ELF-1 (cell line): Measurements from ENCODE around the gene HOXB6.

Source experiments
- DNase-seq: peaks from one replicate; pipeline ENCODE4 v3.0.0-alpha.2; 2016; ENCODE audit warnings: low read depth, low spot score

The HOXB6 gene

DNA sequence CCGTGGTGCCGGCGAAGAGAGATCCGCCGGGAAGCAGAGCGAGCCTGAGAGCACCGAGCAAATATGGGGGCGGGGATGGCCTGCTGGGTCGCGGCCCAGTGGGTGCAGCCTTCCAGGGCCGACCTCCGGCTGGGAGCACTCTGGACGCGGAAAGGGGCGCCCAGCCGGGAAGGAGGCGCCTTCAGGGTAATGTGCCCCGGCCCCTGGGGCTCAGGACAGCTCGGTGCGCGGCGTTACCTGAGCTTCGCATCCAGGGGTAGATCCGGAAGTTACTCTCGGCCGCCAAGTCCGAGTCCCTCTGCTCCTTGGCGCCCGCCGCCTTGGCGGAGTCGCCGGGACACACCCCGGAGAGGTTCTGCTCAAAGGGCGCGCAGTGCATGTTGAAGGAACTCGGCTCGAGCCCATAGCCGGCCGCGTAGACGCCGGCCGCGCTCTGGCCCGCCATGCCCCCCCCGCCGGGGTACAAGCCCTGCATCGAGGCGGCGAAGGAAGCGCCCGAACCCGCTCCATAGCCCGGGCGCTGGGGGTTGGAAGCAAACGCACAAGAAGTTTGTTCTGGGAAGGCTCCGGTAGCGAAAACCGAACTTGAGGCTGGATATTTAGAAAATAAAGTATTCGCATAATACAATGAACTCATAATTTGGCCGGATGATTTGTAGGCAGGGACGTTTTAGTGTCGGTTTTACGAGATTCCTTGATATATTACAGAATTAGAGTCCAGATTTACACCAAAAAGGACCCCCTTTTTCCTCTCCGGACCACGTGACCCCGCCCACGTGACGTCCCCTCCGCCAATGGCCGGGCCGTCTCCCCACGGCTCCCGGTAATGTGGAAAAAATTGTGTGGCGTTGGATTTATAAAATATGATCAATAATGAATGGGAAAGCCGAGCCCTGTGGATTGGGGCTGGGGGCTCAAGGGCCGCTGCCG, 5.8 kb upstream of the HOXB6 start, which contains the start of gene HOXB7:
TSS of gene HOXB7 (minus strand) at position 736 of the 930 bp plus-strand sequence. CDS start at position 637, 99 bp downstream.
- DNase-seq: peak; percentile 72

DNA sequence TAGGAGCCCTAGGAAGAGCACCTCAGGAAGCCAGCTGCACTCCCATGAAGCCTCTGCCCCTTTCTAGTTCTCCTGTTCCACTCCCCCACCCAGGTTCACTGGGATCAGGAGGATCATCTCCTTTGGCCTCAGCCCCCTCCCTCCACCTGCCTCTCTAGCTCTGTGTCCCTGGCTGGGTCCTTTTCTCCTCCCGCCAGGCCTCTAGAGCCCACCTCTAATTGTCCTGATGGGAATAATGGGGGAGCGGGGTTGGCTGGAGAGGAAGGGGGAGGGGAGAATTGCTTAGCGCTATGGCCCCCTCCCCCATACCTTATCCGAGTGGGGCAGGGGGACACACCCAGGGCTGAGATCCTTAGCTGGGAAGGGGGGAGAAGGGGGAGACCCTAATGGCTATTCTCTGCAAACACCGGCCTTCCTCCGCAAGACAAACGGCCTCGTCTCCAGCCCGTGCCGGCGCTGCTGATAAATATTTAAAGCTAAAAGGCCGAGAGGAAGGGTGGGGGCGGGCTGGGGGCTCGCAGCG, 5.0 kb upstream of the HOXB6 start:
- DNase-seq: no peak

GRCh38 chr17:48609033-48609432, 4.2 kb upstream of the HOXB6 start:
- DNase-seq: peak; percentile 55

- DNase-seq: no peak
These were observed 3.7 kb upstream of the HOXB6 start for GRCh38 chr17:48608494-48608834.

GRCh38 chr17:48606892-48607614, 2.3 kb upstream of the HOXB6 start:
- DNase-seq: no peak

DNA sequence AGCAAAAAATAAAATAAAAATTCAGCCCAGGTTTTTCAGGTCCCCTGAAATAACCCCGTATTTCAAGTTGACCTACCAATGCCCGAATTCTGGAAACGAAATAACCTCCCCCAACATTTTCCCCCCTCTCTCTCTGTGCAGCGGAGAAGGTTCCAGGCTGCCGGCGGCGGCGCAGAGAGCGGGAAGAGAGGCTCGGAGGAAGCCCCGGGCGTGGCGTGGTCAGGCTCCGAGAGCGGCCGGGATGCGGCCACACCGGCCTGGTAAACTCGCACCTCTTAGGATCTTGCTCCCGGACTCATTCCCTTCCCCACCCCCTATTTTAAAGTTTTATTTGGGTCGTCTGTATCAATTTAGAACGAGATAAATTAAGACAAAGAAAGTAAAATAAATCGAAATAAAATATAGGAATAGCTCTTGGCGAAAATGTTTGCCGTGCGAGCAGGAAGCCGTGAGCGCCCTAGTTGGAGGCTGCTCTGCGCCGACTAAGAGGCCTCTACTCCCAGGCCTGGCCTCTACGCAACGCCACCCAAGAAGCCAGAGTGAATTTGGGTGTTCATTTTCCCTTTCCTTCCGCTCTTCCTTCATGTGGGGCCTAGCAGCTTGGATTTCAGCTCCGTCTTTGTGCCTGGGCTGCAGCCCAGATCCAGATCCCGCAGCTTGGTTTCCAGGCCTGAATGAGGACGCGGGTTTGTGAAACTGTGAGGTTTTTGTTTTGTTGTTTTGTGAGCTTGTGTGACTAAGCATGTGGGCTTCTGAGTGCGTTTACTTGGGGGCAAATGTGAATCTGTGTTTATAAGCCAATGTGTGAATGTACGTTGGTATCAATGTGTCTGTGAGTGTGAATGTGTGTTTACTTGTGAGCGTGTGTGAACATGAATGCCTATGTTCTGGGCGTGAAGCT, 1.5 kb upstream of the HOXB6 start:
- DNase-seq: peak; percentile 68

DNA sequence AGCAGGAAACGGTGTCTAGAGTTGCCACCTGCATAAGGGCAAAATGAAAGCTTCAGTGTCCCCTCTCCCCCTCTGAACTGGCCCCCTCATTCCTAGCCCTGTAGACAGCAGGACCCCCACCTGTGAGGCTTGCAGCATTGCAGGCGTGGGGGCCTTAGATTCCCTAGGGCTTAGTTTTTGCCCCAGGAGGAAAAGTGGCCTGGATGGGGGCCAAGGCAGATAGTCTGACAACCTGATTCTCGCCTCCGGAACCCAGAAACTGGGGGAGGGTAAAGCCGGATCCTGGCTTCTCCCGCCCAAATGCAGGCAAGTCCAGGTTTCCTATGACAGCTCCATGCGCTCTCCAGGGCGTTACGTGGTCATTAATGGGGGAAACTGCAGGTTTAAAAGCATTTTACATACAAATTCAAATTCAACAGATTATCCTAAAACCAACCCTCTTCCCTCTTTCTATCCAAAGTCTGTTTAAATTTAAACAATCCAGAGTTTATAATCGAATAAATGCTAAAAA, 678 bp upstream of the HOXB6 start:
- no peak for DNase-seq

DNA sequence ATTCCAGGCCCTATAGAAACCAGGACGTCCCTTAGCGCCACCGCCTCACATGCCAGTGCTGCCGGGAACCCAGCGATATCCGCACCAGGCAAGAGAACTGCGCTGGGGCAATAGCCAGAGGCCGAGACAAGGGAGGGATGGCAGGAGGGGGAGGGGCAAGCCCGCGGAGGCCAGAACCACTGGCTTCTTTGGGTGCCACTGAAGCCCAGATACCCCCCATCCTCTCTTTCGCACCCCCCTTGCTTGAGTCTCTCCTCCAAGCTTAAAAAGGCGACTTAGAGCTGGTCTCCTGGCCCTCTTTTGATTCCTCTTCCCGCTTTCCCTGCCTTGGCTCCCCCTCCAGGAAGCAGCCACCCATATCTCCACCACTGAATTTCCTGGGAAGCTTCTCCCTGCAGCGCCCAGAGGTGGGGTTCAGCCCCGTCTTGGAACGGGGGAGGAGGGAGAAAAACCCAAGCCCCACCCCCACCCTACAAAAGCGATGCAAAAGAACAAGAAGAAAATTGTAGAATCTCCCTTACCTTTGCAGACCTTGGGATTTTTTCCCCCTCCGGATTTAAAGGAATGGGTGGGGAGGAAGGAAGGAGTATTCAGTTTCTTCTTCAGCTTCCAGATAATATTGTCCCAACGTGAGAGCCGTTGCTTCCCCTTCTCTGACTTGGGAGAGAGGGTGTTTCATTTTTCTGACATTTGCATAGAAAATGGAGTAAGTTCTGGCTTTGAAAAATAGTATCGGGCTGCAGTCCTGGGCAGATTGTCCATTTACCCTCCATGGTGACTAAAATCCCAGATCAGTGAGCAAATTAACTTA, 622 bp downstream of the HOXB6 start:
- peak; percentile 72 for DNase-seq

GRCh38 chr17:48601539-48602425, 3.0 kb downstream of the HOXB6 start:
- DNase-seq: peak; percentile 68

GRCh38 chr17:48601207-48601538, 3.6 kb downstream of the HOXB6 start:
- DNase-seq: no peak

DNA sequence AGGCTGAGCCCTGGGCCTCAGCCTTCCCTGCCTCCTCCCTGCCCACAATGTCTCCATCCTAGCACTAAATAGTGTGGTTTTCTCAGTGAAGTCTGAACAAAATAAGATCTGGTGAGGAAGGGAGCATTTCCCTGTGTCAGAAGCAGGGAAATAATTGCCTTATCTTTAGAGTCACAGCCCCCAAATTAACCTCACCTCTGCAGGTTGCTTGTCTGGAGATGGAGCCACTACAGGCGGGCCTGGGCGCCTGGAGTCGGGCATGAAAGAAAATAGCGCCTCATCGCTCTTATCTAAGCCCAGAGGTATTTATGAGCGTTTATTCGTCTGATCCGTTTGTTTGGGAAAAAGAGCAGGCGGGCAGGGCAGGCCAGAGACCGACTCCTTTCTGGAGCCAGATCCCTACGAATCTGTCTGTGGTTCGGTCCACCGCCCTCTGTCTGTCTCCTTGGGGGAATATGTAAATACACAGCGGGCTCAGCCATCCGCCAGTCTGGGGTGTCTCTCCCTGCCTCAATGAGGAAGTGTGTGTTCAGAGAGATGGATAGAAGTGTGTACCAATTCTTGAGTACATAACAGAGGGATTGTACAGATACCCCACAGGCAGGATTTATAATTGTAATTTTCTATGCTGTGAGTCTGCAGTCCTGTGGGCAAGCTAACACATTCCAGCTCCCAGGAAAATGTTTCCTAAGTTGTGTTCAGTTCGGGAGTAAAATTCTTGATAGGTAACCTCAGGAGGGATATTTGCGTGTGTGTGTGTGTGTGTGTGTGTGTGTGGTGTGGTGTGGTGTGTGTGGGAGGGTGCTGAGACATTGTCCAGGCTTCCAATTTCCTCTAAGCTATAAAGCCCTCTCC, 4.3 kb downstream of the HOXB6 start:
- peak; percentile 86 for DNase-seq

GRCh38 chr17:48599354-48599753, 5.4 kb downstream of the HOXB6 start:
- DNase-seq: no peak

GRCh38 chr17:48598736-48599135, 6.0 kb downstream of the HOXB6 start:
- DNase-seq: no peak

DNA sequence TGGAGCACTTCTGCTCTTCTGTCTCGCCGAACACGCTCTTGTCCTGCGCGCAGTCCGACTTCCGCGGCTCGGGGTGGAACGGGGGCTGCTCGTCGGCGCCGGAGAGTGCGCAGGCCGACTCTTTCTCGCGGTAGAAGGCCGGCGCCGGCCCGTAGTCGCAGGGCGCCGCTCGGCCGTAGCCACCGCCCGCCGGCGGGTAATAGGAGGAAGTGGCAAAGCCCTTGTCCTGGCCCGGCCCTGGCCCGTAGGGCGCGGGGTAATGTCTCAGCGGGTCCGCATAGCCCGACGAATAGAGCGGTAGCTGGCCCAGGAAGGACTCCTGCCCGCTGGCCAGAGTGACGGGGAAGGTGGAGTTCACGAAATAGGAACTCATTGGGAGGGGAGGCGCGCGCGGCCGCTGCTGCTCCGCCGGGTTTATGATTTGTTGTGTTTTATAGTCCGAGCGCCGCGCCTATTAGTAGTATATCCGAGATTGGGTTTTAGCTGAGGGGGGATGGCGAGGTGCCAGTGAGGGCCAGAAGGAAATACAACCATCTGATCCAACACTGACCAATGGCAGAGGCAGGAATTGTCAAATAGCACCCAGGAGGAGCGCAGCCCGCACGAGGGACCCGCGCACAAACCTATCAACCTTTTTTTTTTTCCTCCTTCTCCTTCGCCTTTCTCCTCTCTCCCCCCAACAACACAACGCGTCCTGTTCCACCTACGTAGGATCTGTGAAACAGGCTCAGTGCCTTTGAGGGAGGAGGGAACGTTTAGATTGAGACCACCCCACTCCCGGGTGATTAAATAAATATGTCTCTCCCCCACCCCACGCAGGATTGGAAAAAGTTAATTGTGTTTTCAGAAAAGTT, 6.8 kb downstream of the HOXB6 start:
- peak; percentile 67 for DNase-seq

- DNase-seq: no peak
These were observed 7.3 kb downstream of the HOXB6 start for GRCh38 chr17:48597528-48597777.

GRCh38 chr17:48596735-48597527, 7.9 kb downstream of the HOXB6 start:
- DNase-seq: no peak
